HG03097 (cell line): ENCODE results near the gene TMEM9.

Experiments used
- ATAC-seq: cut with Tn5 transposase; IDR thresholded peaks from one replicate; pipeline ENCODE4 v1.9.1; 2021; ENCODE audit not compliant: unreplicated experiment, low FRiP score

The TMEM9 gene

GRCh38 chr1:201131398-201131797 lies 22.9 kb downstream of the TMEM9 start:
- ATAC-seq = no peak

GRCh38 chr1:201128962-201129361 lies 25.3 kb downstream of the TMEM9 start:
- no peak for ATAC-seq

GRCh38 chr1:201128476-201128875 lies 25.8 kb downstream of the TMEM9 start:
- ATAC-seq = no peak

GRCh38 chr1:201127755-201128455 lies 26.4 kb downstream of the TMEM9 start:
- ATAC-seq = no peak

- no peak for ATAC-seq
These were observed 27.2 kb downstream of the TMEM9 start, which contains the start of gene ASCL5 for GRCh38 chr1:201126832-201127754. Gene ASCL5, minus strand, starts transcription at chr1:201127184. Its CDS starts 11,812 bp downstream, at chr1:201115372.

GRCh38 chr1:201126463-201126831 lies 27.8 kb downstream of the TMEM9 start:
- no peak for ATAC-seq

GRCh38 chr1:201125800-201126199 lies 28.5 kb downstream of the TMEM9 start:
- no peak for ATAC-seq

GRCh38 chr1:201125019-201125418 lies 29.3 kb downstream of the TMEM9 start:
- ATAC-seq = no peak

GRCh38 chr1:201123866-201124265 lies 30.4 kb downstream of the TMEM9 start:
- ATAC-seq = no peak

- no peak for ATAC-seq
These were observed 31.8 kb downstream of the TMEM9 start for GRCh38 chr1:201122321-201122957.

GRCh38 chr1:201119206-201120197 lies 34.8 kb downstream of the TMEM9 start:
- no peak for ATAC-seq

- ATAC-seq = no peak
These were observed 38.2 kb downstream of the TMEM9 start for GRCh38 chr1:201116091-201116490.

GRCh38 chr1:201115390-201115937 lies 38.8 kb downstream of the TMEM9 start:
- no peak for ATAC-seq

- ATAC-seq = peak; percentile 75
These were observed 39.8 kb downstream of the TMEM9 start for GRCh38 chr1:201114245-201115131.

GRCh38 chr1:201113451-201114244 lies 40.6 kb downstream of the TMEM9 start:
- ATAC-seq = no peak

- no peak for ATAC-seq
These were observed 41.3 kb downstream of the TMEM9 start for GRCh38 chr1:201112926-201113325.

GRCh38 chr1:201112173-201112731 lies 42.0 kb downstream of the TMEM9 start, which contains the start of gene CACNA1S:
Gene CACNA1S, minus strand, starts transcription at chr1:201112426. Its CDS starts 87 bp downstream, at chr1:201112339.
- no peak for ATAC-seq
